HG03280 (cell line): ENCODE data around the gene AGTRAP.

Experiments used
- ATAC-seq: cut with Tn5 transposase; IDR thresholded peaks from one replicate; pipeline ENCODE4 v1.9.1; 2021; ENCODE audit warnings: mild to moderate bottlenecking, moderate library complexity; ENCODE audit not compliant: unreplicated experiment

The AGTRAP gene

GRCh38 chr1:11757047-11757446 is 21.1 kb downstream of the AGTRAP start:
- no peak for ATAC-seq

DNA sequence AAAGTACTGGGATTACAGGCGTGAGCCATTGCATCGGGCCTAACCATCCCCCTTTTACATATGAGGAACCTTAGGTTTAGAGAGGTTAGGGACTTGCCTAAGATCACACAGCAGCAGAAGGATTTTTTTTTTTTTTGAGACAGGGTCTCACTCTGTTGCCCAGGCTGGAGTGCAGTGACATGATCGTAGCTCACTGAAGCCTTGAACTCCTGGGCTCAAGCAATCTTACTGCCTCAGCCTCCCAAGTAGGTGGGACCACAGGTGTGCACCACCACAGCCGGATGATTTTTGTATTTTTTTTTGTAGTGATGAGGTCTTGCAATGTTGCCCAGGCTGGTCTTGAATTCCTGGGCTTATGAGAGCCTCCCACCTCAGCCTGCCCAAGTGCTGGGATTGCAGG is 23.9 kb downstream of the AGTRAP start:
- no peak for ATAC-seq

- ATAC-seq: no peak
Measured at GRCh38 chr1:11761285-11761684, 25.3 kb downstream of the AGTRAP start.

GRCh38 chr1:11761988-11762406 is 26.1 kb downstream of the AGTRAP start, which contains the start of gene C1orf167:
TSS of gene C1orf167 (plus strand) at chr1:11762193. CDS start at chr1:11764401, 2,208 bp downstream.
- no peak for ATAC-seq

GRCh38 chr1:11764115-11764514 is 28.2 kb downstream of the AGTRAP start:
- ATAC-seq: no peak

- no peak for ATAC-seq
Measured at GRCh38 chr1:11764519-11764918, 28.6 kb downstream of the AGTRAP start.

GRCh38 chr1:11765661-11766428 is 29.9 kb downstream of the AGTRAP start:
- ATAC-seq: no peak

DNA sequence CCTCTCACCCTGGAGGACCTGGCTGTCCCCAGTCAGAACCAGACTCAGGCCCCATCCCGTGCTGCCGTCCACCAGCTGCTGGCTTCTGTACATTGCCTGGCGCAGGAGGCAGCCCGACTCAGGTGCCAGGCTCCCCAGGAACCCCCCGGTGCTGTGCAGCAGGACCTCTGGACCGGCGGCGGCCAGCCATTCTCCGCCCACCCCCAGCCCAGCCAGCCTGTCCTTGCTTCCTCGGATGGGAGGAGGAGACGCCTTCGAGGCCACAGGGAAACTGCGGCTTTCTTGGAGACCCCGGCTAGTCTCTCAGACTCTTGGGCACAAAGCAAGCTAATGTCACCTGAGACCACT is 30.5 kb downstream of the AGTRAP start:
- no peak for ATAC-seq

GRCh38 chr1:11767922-11768704 is 32.2 kb downstream of the AGTRAP start:
- ATAC-seq: no peak

DNA sequence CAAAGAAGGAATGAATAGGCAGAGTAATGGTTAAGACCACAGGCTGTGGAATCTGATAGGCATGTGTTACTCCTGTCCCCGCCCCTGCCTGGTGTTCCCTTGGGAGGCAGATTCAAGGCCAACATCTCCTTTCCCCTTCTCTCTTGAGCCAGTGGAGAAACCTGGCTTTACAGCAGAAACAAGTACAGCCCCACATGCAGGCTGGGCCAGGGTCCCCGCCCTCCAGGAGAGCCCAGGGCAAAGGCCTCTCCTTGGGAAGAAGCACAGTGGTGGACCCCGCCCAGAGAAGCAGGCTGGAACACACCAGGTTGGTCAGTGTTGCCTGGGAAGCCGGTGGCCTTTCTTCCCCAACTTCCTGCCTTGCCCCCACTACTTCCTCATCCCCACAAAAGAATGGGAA is 32.9 kb downstream of the AGTRAP start:
- no peak for ATAC-seq

- ATAC-seq: no peak
Measured at GRCh38 chr1:11769274-11769673, 33.3 kb downstream of the AGTRAP start.

GRCh38 chr1:11770011-11770410 is 34.1 kb downstream of the AGTRAP start:
- no peak for ATAC-seq

DNA sequence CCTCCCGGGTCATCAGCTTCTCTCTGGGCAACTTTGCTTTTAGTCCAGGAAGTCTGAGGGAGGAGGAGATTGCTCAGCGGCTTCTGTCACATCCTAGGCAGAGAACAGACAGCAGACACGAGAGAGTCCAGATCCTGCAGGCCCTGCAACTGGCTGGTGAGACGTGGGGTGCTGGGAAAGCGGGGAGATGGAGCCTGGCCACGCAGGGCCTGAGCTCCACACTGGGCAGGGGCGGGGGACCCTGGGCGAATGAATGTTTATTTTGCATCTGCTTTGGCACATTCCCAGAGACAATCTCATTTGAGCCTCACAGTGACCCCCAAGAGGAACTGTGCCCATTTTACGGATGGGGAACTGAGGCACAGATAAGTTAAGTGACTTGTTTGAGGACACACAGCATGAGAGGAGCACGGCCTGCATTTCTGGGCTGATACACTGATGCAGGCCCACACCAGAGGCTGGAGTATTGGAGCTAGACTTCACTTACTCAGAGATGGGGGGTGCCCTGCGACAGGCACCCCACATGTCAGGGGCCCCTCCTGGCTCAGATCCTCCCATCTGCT is 35.6 kb downstream of the AGTRAP start:
- ATAC-seq: no peak

GRCh38 chr1:11772458-11772857 is 36.5 kb downstream of the AGTRAP start:
- ATAC-seq: no peak

DNA sequence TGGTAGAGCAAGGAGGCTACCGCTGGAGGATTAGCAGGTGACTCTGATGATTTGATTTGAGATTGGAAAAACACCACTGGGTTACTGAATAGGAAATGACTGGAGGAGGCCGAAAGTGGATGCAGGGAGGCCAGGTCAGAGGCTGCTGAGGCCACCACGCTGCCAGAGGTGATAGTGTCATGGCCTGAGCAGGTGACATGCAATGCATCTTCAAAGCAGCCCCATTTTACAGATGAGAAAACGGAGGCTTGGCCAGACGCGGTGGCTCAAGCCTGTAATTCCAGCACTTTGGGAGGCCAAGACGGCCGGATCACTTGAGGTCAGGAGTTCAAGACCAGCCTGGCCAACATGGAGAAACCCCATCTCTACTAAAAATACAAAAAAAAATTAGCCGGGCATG is 38.8 kb downstream of the AGTRAP start:
- no peak for ATAC-seq

- ATAC-seq: no peak
Measured at GRCh38 chr1:11777658-11778322, 41.9 kb downstream of the AGTRAP start.

DNA sequence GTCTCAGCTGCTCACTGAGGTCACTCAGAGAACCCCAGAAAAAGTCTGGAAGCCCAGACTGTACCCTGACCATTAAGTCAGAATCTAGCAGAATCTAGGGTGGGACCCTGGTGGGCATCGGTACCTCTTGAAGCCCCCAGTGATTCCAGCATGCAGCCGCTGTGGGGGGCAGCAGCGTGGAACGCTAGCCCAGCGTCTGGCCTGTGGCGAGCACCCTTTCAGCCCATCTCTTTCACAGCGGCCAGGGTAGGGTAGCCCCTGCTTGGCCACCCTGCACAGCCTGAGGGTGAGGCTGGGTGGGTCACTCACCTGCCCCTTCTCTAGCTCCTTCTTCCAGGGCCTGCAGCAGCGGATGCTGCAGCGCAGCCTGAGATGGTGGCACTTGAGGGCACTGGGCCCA is 42.4 kb downstream of the AGTRAP start:
- no peak for ATAC-seq

- ATAC-seq: no peak
Measured at GRCh38 chr1:11778844-11779623, 43.1 kb downstream of the AGTRAP start.

GRCh38 chr1:11779715-11780379 is 43.9 kb downstream of the AGTRAP start:
- ATAC-seq: no peak
